PC-3 (cell line): ENCODE data around the gene CD80. TPM values are rescaled to one million over a fixed set of nuclear protein-coding genes. Genes with fewer than 3 reads are reported as not detected.
"Not testable (repeated sequence)": the region's sequence is repeated elsewhere in the genome, so short reads cannot be mapped to it uniquely, and the experiment has no call there.

Experiments
- ATAC-seq: fragments of 200-7000 bp; cut with Tn5 transposase; 2 replicates; pipeline ENCODE4 v1.9.1; 2020; ENCODE audit warnings: mild to moderate bottlenecking, moderate library complexity
- BruUV-seq: library from RNA; stranded (reverse); fragments of 400-500 nt; replicated peaks from 2 replicates; lab custom pipeline; 2021; lab: Mats Ljungman, UMichigan
- CTCF ChIA-PET: fragments of 300-600 bp; sonication (Branson Sonifier 250); formaldehyde crosslinking; loops from one replicate; lab custom pipeline; 2022; ENCODE audit warnings: antibody characterized with exemption; lab: Charles Lee
- POLR2A ChIA-PET: fragments of 300-600 bp; sonication (Branson Sonifier 250); formaldehyde crosslinking; loops from one replicate; lab custom pipeline; 2022; ENCODE audit warnings: antibody characterized with exemption; ENCODE audit not compliant: unreplicated experiment; lab: Charles Lee
- DNase-seq: peaks from one replicate; pipeline ENCODE4 v3.0.0-alpha.2; 2015
- H2AFZ ChIP-seq: fragments of 300-600 bp; sonication (generic); 2 replicates; pipeline ENCODE4 v1.6.0; 2016; ENCODE audit warnings: antibody characterized with exemption, low read length
- H3F3A ChIP-seq: fragments of 300-600 bp; sonication (generic); one replicate; pipeline ENCODE4 v1.6.0; 2017; ENCODE audit warnings: antibody characterized with exemption, low read length, control low read depth, mild to moderate bottlenecking; ENCODE audit not compliant: unreplicated experiment
- H3K27ac ChIP-seq: fragments of 300-600 bp; sonication (generic); 2 replicates; pipeline ENCODE4 v1.5.1; 2016; ENCODE audit warnings: mild to moderate bottlenecking, low read length
- H3K27me3 ChIP-seq: fragments of 300-600 bp; sonication (generic); 2 replicates; pipeline ENCODE4 v1.6.1; 2016; ENCODE audit warnings: low read length, mixed read lengths
- H3K36me3 ChIP-seq: fragments of 300-600 bp; sonication (generic); 2 replicates; pipeline ENCODE4 v1.6.1; 2016; ENCODE audit warnings: low read depth, mixed run types, low read length, mixed read lengths
- H3K4me1 ChIP-seq: fragments of 300-600 bp; sonication (generic); 2 replicates; pipeline ENCODE4 v1.5.1; 2016; ENCODE audit warnings: low read length; ENCODE audit not compliant: insufficient read depth
- H3K4me2 ChIP-seq: fragments of 300-600 bp; sonication (generic); 2 replicates; pipeline ENCODE4 v1.6.0; 2016; ENCODE audit warnings: low read length
- H3K4me3 ChIP-seq: fragments of 300-600 bp; sonication (generic); 2 replicates; pipeline ENCODE4 v1.5.1; 2016; ENCODE audit warnings: mild to moderate bottlenecking, low read length, mixed read lengths
- H3K79me2 ChIP-seq: fragments of 300-600 bp; sonication (generic); 2 replicates; pipeline ENCODE4 v1.6.1; 2017; ENCODE audit warnings: low read length, mixed read lengths
- H3K9ac ChIP-seq: fragments of 300-600 bp; sonication (generic); 2 replicates; pipeline ENCODE4 v1.6.0; 2016; ENCODE audit warnings: mild to moderate bottlenecking, low read length
- H3K9me2 ChIP-seq: fragments of 300-600 bp; sonication (generic); replicated peaks from 2 replicates; pipeline ENCODE4 v1.6.1; 2016; ENCODE audit warnings: mixed run types, low read length, mixed read lengths
- H3K9me3 ChIP-seq: fragments of 300-600 bp; sonication (generic); 2 replicates; pipeline ENCODE4 v1.6.1; 2016; ENCODE audit warnings: low read length, mixed read lengths
- H4K20me1 ChIP-seq: fragments of 300-600 bp; sonication (generic); 2 replicates; pipeline ENCODE4 v1.6.1; 2016; ENCODE audit warnings: low read length, mixed read lengths
- EZH2 ChIP-seq: fragments of 300-600 bp; sonication (generic); IDR thresholded peaks from one replicate; pipeline ENCODE4 v1.6.1; 2017; ENCODE audit warnings: antibody characterized with exemption, mild to moderate bottlenecking, low read length; ENCODE audit not compliant: unreplicated experiment
- EZH2phosphoT487 ChIP-seq: fragments of 300-600 bp; sonication (generic); IDR thresholded peaks from 2 replicates; pipeline ENCODE4 v1.6.1; 2018; ENCODE audit warnings: mild to moderate bottlenecking, antibody characterized with exemption, low read length, borderline replicate concordance
- intact Hi-C: fragments of 100-400 bp; cut with micrococcal nuclease; formaldehyde crosslinking; loops from 2 replicates; pipeline ENCODE4 v1.9.0; 2023
- total RNA-seq: library from RNA; depleted of rRNA; stranded (reverse); fragments of >200 nt; gene quantifications from 2 replicates; pipeline ENCODE4 v1.2.3, GENCODE V29; 2014
- TF ChIP-seq, protein P1 (sequence below): fragments of 300-600 bp; sonication (generic); conservative IDR thresholded peaks from 2 replicates; pipeline ENCODE4 v1.5.1; 2017; ENCODE audit warnings: antibody characterized with exemption, low read depth, mild to moderate bottlenecking, low read length

The CD80 gene
- total RNA-seq, 1 experiment from 2014 or later, result not detected

DNA sequence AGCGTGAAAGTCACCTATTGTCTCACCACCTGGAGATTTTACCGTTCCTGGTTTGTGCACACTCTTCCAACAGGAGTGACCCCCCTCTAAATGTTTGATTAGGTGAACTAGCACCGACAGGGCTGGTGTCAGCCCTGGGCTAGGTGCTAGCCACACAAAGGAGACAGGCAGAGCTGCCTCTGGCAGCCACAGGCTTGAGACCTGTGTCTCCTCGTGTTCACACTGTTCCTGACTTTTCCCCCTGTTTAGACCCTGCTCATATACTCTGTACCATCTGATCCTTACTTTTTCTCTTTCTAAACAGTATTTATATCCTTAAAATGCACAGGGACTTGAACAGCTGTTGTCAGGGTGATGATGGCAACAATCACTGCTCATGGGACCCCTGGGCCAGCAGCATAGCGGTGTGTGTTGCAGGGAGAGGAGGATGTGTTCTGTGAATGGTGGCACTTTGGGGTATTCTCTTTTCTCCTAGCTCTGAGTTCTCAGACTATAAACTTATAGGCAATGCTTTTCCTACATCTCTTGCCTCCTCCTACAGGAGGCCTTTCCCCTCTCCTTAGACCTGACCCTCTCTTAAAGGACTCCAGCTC lies 5.5 kb downstream of the CD80 start:
- no peaks in the 10 kb centered on the region for H4K20me1 ChIP-seq
- no peak overlapping the region for H3K27ac ChIP-seq
- ChIA-PET CTCF (no interaction called here), POLR2A (no interaction called here)
- H3F3A ChIP-seq, result no peaks in the 10 kb centered on the region
- TF ChIP-seq EZH2phosphoT487, result no peak
- no peak for TF ChIP-seq EZH2
- TF ChIP-seq, protein P1, sequence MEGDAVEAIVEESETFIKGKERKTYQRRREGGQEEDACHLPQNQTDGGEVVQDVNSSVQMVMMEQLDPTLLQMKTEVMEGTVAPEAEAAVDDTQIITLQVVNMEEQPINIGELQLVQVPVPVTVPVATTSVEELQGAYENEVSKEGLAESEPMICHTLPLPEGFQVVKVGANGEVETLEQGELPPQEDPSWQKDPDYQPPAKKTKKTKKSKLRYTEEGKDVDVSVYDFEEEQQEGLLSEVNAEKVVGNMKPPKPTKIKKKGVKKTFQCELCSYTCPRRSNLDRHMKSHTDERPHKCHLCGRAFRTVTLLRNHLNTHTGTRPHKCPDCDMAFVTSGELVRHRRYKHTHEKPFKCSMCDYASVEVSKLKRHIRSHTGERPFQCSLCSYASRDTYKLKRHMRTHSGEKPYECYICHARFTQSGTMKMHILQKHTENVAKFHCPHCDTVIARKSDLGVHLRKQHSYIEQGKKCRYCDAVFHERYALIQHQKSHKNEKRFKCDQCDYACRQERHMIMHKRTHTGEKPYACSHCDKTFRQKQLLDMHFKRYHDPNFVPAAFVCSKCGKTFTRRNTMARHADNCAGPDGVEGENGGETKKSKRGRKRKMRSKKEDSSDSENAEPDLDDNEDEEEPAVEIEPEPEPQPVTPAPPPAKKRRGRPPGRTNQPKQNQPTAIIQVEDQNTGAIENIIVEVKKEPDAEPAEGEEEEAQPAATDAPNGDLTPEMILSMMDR, result no peak
- H3K4me2 ChIP-seq, result no peak overlapping the region
- intact Hi-C loops, result no loop called here
- H3K27me3 ChIP-seq, result no peaks in the 10 kb centered on the region
- ATAC-seq (no peak; the same call in 1 of the 2 replicates), DNase-seq (no peak)
- no peaks in the 10 kb centered on the region for H3K79me2 ChIP-seq
- no peak overlapping the region for H2AFZ ChIP-seq
- no peaks in the 10 kb centered on the region for H3K9me3 ChIP-seq
- no peak overlapping the region for H3K9ac ChIP-seq
- H3K4me1 ChIP-seq, result no peaks in the 10 kb centered on the region
- BruUV-seq, result no TSS peak
- no peaks in the 10 kb centered on the region for H3K36me3 ChIP-seq
- H3K4me3 ChIP-seq, result no peak overlapping the region
- no peaks in the 10 kb centered on the region for H3K9me2 ChIP-seq

DNA sequence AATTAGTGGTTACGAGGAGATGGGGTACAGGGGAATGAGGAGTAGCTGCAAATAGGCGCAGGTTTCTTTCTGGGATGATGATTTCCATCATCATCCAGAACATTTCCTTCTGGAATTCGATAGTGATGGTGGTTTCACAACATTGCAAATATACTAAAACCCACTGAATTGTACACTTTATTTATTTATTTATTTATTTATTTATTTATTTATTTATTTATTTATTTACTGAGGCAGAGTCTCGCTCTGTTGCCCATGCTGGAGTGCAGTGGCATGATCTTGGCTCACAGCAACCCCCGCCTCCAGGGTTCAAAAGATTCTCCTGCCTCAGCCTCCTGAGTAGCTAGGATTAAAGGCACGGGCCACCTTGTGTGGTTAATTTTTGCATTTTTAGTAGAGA lies 6.5 kb downstream of the CD80 start:
- H3K27ac ChIP-seq, POLR2A ChIA-PET, H3K9me2 ChIP-seq, ATAC-seq, H2AFZ ChIP-seq, CTCF ChIA-PET, BruUV-seq, H3K79me2 ChIP-seq, H3K27me3 ChIP-seq, H3K4me1 ChIP-seq, H3K9me3 ChIP-seq, H3F3A ChIP-seq, H3K4me3 ChIP-seq, H4K20me1 ChIP-seq, H3K36me3 ChIP-seq, H3K9ac ChIP-seq, H3K4me2 ChIP-seq, intact Hi-C loops, DNase-seq: not testable (repeated sequence)

DNA sequence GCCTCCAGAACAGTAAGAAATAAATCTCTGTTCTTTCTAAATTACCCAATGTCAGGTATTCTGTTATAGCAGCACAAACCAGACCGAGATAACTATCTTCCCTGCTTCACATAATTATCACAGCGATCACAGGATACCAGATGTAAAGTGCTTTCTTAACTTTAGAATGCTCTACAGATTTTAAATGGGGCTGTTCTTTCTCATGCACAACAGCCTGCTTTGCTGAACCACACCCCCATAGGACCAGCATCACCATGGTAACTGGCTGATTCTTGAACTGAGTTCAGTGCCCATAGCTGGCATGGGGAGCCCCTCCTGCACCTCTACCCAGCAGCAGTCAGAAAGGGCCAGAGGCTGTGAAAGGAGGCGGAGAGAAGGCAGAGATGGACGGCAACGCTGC lies 7.8 kb downstream of the CD80 start:
- CTCF ChIA-PET, result no interaction called here
- no TSS peak for BruUV-seq

More for the DNA sequence above, 7.8 kb downstream of the CD80 start:
- DNase-seq, result no peak
- Histone ChIP-seq H3F3A (no peaks in the 10 kb centered on the region), H2AFZ (no peak overlapping the region), H3K79me2 (no peaks in the 10 kb centered on the region), H3K27me3 (no peaks in the 10 kb centered on the region), H3K4me1 (no peaks in the 10 kb centered on the region), H3K9me3 (no peaks in the 10 kb centered on the region), H3K9me2 (no peaks in the 10 kb centered on the region), H3K4me3 (no peak overlapping the region), H3K4me2 (no peak overlapping the region), H3K27ac (no peak overlapping the region), H4K20me1 (no peaks in the 10 kb centered on the region), H3K9ac (no peak overlapping the region), H3K36me3 (no peaks in the 10 kb centered on the region)
- POLR2A ChIA-PET, result interaction anchor here (0.6 kb wide), 2 partner anchors 55 to 559 kb away, joined by 3 to 6 read pairs; no protein-coding TSS in a partner anchor
- intact Hi-C loops, result no loop called here
- TF ChIP-seq, protein P1, result no peak
- no peak for TF ChIP-seq EZH2
- TF ChIP-seq EZH2phosphoT487, result no peak
- no peak for ATAC-seq
